ENCODE results near the gene CA7. TPM values are rescaled to one million over a fixed set of nuclear protein-coding genes. Genes with fewer than 3 reads are reported as not detected.

CA7 gene
- total RNA-seq, 1 experiment from 2014 or later, result not detected

- CTCF ChIA-PET, result no interaction called here
- no peak for ATAC-seq
Observed at GRCh38 chr16:66853261-66854139, 9.3 kb downstream of the CA7 start.

DNA sequence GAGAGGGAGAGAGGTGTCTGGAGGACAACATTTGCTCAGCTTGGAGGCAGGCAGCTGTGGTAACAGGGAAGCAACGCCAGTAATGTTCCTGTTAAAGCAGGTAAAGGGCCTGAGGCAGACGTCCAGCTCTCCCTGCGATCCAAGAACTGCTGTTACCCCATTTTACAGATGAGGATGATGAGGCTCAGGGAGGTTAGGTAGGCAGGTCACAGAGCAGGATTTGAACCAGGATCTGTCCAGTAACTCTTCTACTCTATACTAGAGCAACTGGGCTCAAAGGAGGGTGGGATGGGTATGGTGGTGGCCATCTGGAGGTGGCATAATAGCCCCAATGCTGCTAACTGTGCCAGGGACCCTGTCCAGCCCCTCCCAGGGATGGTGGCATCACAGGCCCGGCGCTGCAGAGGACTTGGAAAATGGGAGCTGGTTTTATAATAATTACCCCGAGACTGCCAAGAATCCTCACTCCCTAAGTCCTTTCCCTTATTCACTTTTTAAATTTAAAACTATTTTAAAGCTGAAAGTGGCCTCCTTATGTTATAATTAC is 12.0 kb downstream of the CA7 start:
- H3K9me3 ChIP-seq (ENCODE audit: control insufficient read depth, insufficient read depth, low read depth, low read length), result no peaks in the 10 kb centered on the region
- DNase-seq (ENCODE audit: low read depth, low spot score) (no peak), ATAC-seq (no peak)
- TF ChIP-seq REST (IDR thresholded peaks at IDR 0.05; ENCODE audit: insufficient read depth in 1 of 2, low read depth in 2 of 2, low read length in 1 of 2) (no peak), POLR2AphosphoS5 (IDR thresholded peaks at IDR 0.05; ENCODE audit: low read depth, low read length) (no peak), TCF7L2 (IDR thresholded peaks at IDR 0.05; ENCODE audit: low read depth, low read length) (no peak), SIN3A (IDR thresholded peaks at IDR 0.05; ENCODE audit: borderline replicate concordance, insufficient read depth, low read depth, low read length) (no peak)
- TF ChIP-seq, protein P1, sequence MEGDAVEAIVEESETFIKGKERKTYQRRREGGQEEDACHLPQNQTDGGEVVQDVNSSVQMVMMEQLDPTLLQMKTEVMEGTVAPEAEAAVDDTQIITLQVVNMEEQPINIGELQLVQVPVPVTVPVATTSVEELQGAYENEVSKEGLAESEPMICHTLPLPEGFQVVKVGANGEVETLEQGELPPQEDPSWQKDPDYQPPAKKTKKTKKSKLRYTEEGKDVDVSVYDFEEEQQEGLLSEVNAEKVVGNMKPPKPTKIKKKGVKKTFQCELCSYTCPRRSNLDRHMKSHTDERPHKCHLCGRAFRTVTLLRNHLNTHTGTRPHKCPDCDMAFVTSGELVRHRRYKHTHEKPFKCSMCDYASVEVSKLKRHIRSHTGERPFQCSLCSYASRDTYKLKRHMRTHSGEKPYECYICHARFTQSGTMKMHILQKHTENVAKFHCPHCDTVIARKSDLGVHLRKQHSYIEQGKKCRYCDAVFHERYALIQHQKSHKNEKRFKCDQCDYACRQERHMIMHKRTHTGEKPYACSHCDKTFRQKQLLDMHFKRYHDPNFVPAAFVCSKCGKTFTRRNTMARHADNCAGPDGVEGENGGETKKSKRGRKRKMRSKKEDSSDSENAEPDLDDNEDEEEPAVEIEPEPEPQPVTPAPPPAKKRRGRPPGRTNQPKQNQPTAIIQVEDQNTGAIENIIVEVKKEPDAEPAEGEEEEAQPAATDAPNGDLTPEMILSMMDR (IDR thresholded peaks at IDR 0.05), result no peak
- no peaks in the 10 kb centered on the region for H3K27me3 ChIP-seq (ENCODE audit: control insufficient read depth, insufficient read depth, low read length)
- H3K36me3 ChIP-seq (ENCODE audit: control insufficient read depth, insufficient read depth, low read length), result no peaks in the 10 kb centered on the region
- H3K4me1 ChIP-seq (ENCODE audit: control insufficient read depth, insufficient read depth, low read length), result no peaks in the 10 kb centered on the region
- in situ Hi-C loops (cut with HindIII; ENCODE audit: low pct_unique_long_range_greater_than_20kb, low sequenced_read_pairs), result no loop called here
- H3K27ac ChIP-seq (ENCODE audit: low read length), result no peak overlapping the region
- no TSS peak for BruUV-seq (replicated peaks)
- no peak overlapping the region for H3K4me3 ChIP-seq (ENCODE audit: low read depth in 2 of 2, low read length in 2 of 2)
- ChIA-PET CTCF (interaction anchor here (1.3 kb wide), 1 partner anchor 12 kb away, joined by 7 read pairs; no protein-coding TSS in a partner anchor), POLR2A (no interaction called here)
- intact Hi-C loops (cut with micrococcal nuclease; ENCODE audit: unreplicated experiment), result no loop called here

More at GRCh38 chr16:66853261-66854139, 9.3 kb downstream of the CA7 start:
- no TSS peak for BruUV-seq (replicated peaks)
- TF ChIP-seq, protein P1 (IDR thresholded peaks at IDR 0.05), result no peak
- TF ChIP-seq SIN3A (IDR thresholded peaks at IDR 0.05; ENCODE audit: borderline replicate concordance, insufficient read depth, low read depth, low read length) (no peak), TCF7L2 (IDR thresholded peaks at IDR 0.05; ENCODE audit: low read depth, low read length) (no peak), REST (IDR thresholded peaks at IDR 0.05; ENCODE audit: insufficient read depth in 1 of 2, low read depth in 2 of 2, low read length in 1 of 2) (no peak), POLR2AphosphoS5 (IDR thresholded peaks at IDR 0.05; ENCODE audit: low read depth, low read length) (no peak)
- Histone ChIP-seq H3K4me3 (ENCODE audit: low read depth in 2 of 2, low read length in 2 of 2) (no peak overlapping the region), H3K36me3 (ENCODE audit: control insufficient read depth, insufficient read depth, low read length) (no peaks in the 10 kb centered on the region), H3K27me3 (ENCODE audit: control insufficient read depth, insufficient read depth, low read length) (no peaks in the 10 kb centered on the region), H3K9me3 (ENCODE audit: control insufficient read depth, insufficient read depth, low read depth, low read length) (no peaks in the 10 kb centered on the region), H3K27ac (ENCODE audit: low read length) (no peak overlapping the region), H3K4me1 (ENCODE audit: control insufficient read depth, insufficient read depth, low read length) (no peaks in the 10 kb centered on the region)
- DNase-seq (ENCODE audit: low read depth, low spot score), result no peak
- in situ Hi-C loops (cut with HindIII; ENCODE audit: low pct_unique_long_range_greater_than_20kb, low sequenced_read_pairs) (no loop called here), intact Hi-C loops (cut with micrococcal nuclease; ENCODE audit: unreplicated experiment) (no loop called here)
- POLR2A ChIA-PET, result no interaction called here

Measured in Panc1 (cell line).